GM12875 (cell line): ENCODE measurements around the gene MACF1.
"Not testable (repeated sequence)": the region's sequence is repeated elsewhere in the genome, so short reads cannot be mapped to it uniquely, and the experiment has no call there.

ENCODE experiments used
- H3K4me3 ChIP-seq: one replicate; pipeline ENCODE4 v1.5.1; 2011; ENCODE audit warnings: low read depth, low read length, control low read depth
- CTCF ChIP-seq: IDR thresholded peaks from 2 replicates; pipeline ENCODE4 v1.5.1; 2011; ENCODE audit warnings: low read depth, mild to moderate bottlenecking, control low read depth, inconsistent platforms, low read length, moderate library complexity, borderline replicate concordance; ENCODE audit not compliant: insufficient read depth

Gene MACF1

DNA sequence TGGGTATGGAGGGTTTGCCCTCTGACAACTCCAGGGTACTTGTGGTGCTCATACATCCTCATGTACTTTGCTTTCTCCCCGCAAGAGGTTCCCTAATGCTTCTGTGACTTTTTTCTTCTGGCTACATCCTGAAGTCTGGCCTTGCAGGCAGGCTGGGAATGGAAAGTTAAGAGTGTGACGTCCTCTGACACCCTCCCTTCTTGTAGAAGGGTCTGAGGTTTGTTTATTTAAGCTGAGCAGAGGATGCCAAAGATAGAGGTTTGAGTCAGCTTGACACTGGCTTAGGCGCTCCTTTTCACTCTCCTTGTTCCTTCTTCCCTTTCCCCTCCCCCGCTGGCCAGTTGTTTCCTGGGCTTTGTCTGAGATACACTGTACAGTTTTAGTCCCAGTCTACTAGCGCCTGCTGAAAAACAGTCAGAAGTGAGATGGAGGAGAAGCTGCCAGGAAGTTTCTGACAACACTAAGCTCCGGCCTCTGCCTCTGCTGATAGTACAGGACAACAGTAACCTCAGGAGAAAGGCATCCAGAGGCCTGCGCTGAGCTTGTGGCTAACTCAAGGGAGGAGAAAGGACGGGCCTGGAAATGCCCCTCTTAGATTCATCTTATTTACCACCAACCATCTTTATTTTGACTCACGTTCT is at the start of gene MACF1:
TSS of gene MACF1 (plus strand) at position 255 of the 641 bp plus-strand sequence. CDS start at position 583, 328 bp downstream.
- TF ChIP-seq CTCF, result no peak
- H3K4me3 ChIP-seq, result peak within 1 kb of the TSS; percentile 61

GRCh38 chr1:39157304-39157703 is 47.2 kb upstream of the MACF1 start:
- no peak for TF ChIP-seq CTCF
- H3K4me3 ChIP-seq, result no peak overlapping the region

- no peak for TF ChIP-seq CTCF
- no peak overlapping the region for H3K4me3 ChIP-seq
Observed at GRCh38 chr1:39158327-39159086, 46.0 kb upstream of the MACF1 start.

DNA sequence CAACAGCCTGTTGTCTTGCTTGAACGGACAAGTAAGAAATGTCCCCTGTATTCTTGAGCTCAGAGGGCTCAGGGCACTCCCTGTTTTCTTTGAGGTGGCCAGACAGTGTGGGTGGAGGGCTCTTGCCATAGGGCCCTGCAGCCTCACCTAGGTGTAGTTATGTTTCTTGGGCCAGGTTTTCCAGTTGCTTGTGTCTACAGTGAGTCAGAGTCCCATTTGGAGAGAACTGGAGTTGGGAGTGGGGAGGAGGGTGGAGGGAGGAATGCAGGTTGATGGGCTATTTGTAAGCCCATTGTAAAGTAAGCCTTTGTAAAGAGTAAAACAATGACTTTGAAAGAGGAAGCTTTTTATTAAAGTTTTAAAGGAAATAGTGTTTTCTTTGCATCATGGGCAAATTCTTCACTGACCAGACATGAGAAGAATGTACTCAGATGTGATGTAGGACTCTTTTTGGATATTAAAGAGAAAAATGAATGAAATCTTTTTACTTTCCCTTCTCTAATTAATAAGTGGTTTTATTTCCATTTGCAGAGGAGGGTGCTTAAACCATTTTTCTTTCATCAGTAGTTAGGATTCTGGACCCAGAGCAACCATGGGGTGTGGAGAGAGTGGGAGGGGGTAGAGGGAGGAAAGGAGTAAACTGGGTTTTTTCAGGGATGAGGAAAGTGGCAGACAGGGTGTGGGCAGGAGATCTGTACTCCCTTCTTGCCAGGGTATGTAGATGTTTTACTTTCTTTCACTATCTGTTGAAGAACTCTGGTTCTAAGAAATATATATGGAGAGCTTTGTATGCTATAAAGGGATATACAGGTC is 45.1 kb upstream of the MACF1 start:
- H3K4me3 ChIP-seq, result no peak overlapping the region
- no peak for TF ChIP-seq CTCF

- TF ChIP-seq CTCF, result no peak
Observed at GRCh38 chr1:39160703-39161102, 43.8 kb upstream of the MACF1 start.

GRCh38 chr1:39161811-39162210 is 42.7 kb upstream of the MACF1 start:
- not testable (repeated sequence) for H3K4me3 ChIP-seq

More at GRCh38 chr1:39160703-39161102, 43.8 kb upstream of the MACF1 start:
- no peak overlapping the region for H3K4me3 ChIP-seq

DNA sequence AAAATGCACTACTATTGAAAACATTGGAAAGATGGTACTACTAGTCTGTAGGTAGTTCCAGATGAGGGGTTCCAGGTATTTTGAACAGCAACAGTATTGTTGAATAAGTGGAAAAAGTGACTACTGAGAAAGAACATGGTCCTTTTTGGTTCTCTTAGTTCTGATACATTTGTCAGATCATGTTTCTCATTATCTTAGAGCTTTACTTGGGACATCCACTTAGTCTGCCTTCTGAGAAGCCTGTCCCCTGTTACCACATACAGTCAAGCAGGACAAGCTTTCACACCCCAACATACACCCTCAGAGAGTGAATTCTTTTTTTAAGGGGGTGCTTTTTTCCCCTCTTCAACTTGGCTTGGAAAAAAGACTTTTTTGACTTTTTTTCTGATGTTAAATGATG is 41.0 kb upstream of the MACF1 start:
- no peak for TF ChIP-seq CTCF

More for the DNA sequence above, 41.0 kb upstream of the MACF1 start:
- no peak overlapping the region for H3K4me3 ChIP-seq
